SK-N-MC (cell line): Measurements from ENCODE around the gene MIP.

ENCODE experiments used
- EZH2 ChIP-seq: fragments of 200-600 bp; sonication (generic); IDR thresholded peaks from one replicate; pipeline ENCODE4 v1.6.1; 2017; ENCODE audit warnings: antibody characterized with exemption
- POLR2AphosphoS5 ChIP-seq: IDR thresholded peaks from 2 replicates; pipeline ENCODE4 v1.6.1; 2012; ENCODE audit warnings: mild to moderate bottlenecking, low read depth, low read length, borderline replicate concordance

DNA sequence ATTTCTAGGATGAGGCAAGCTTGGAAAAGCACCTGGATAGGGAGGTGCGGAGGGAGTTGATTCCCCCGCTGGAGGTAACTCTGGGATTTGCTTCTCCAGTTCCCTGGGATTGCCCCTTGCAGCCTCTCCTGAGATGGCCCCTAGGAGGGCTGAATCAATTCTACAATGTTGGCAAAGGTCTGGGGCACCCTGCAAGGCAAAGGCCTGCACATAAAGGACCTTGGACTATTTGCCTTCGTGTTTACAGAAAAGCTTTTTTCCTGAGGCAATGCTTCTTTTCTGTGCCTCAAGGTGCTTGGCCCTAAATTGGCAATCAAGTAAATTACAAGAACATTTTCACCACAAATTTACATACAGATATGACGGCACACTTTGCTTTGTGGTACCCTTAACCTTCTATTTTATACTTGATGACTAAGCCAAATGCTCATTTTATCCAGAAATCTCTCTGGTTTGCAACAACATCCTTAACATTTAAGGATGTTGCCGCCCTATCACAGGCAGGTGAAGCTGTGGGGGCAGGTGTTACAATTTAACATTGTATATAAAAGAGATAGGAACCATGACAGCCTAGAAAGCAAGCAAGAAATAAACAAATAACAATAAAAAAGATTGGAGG, 45.5 kb downstream of the MIP start:
- TF ChIP-seq POLR2AphosphoS5: no peak
- no peak for TF ChIP-seq EZH2
